ENCODE measurements around the gene ZNF865. TPM values are rescaled to one million over a fixed set of nuclear protein-coding genes. Genes with fewer than 3 reads are reported as not detected.

The ZNF865 gene
- total and polyA plus RNA-seq, 9 donors, result 0.42 to 20.9 (median 16.5) TPM

GRCh38 chr19:55596304-55596703, 9.1 kb upstream of the ZNF865 start:
- no peak overlapping the region for H3K27ac ChIP-seq
- no peak for DNase-seq
- WGBS, 3 donors, result 88 to 93% (median 88%) methylated on average over 3 of the region's 3 CpGs
- H3K4me1 ChIP-seq (ENCODE audit: insufficient read depth), result no peaks in the 10 kb centered on the region
- intact Hi-C loops (cut with DNase I), result no loop called here
- no peaks in the 10 kb centered on the region for H3K36me3 ChIP-seq
- TF ChIP-seq EP300 (IDR thresholded peaks at IDR 0.05), result no peak
- no peak for TF ChIP-seq CTCF (IDR thresholded peaks at IDR 0.05)
- no peak for TF ChIP-seq POLR2A (IDR thresholded peaks at IDR 0.05)
- no peaks in the 10 kb centered on the region for H3K27me3 ChIP-seq
- no peaks in the 10 kb centered on the region for H3K9me3 ChIP-seq
- H3K4me3 ChIP-seq, result no peak overlapping the region

DNA sequence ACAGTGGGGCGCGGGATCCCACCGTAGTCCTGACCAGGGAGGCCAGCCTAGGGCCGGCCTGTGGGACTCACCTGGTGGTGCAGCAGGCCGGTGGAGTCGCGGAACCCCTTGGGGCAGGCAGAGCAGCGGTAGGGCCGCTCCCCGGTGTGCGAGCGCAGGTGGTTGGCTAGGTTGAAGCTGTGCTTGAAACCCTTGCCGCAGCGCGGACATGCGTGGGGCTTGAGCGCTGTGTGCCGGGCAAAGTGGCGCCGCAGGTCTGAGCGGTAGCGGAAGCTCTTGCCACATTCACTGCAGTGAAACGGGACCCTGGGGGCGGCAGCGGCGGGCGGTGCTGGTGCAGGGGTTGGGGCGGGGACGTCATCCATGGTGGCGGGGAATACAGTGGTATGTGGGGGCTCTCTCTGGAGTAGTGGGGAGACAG, 7.9 kb upstream of the ZNF865 start:
- 93 to 96% (median 95%) methylated on average over 30 of the region's 30 CpGs for WGBS, 3 donors

DNA sequence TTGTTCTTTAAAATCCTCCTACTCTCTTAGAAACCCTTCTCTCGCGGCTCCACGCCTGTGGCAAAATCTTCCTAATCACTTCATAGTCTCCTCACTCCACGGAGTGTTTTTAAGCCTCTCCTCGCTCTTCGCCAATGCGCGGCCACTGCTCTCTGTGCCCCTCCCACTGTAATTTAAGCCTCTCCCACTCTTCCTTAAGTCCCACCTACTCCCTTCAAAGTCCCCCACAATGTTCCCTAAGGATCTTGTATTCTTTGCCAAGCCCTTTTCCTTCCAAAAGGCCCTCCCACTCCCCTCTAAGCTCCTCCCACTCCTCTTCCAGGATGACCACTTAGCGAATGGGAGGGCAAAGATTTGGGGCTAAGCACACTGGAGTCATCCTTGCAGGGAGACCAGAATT, 7.4 kb upstream of the ZNF865 start:
- no peaks in the 10 kb centered on the region for H3K36me3 ChIP-seq
- TF ChIP-seq POLR2A (IDR thresholded peaks at IDR 0.05) (no peak), EP300 (IDR thresholded peaks at IDR 0.05) (no peak), CTCF (IDR thresholded peaks at IDR 0.05) (no peak)
- no peak overlapping the region for H3K4me3 ChIP-seq
- no peaks in the 10 kb centered on the region for H3K9me3 ChIP-seq
- no peaks in the 10 kb centered on the region for H3K4me1 ChIP-seq (ENCODE audit: insufficient read depth)
- intact Hi-C loops (cut with DNase I), result no loop called here
- H3K27ac ChIP-seq, result no peak overlapping the region
- 77 to 90% (median 83%) methylated on average over 9 of the region's 9 CpGs for WGBS, 3 donors
- no peaks in the 10 kb centered on the region for H3K27me3 ChIP-seq
- peak in 1 of 5 donors; percentile 50 for DNase-seq

More for the DNA sequence above, 7.9 kb upstream of the ZNF865 start:
- H3K9me3 ChIP-seq, result no peaks in the 10 kb centered on the region
- no peak overlapping the region for H3K27ac ChIP-seq
- TF ChIP-seq CTCF (IDR thresholded peaks at IDR 0.05) (no peak), POLR2A (IDR thresholded peaks at IDR 0.05) (no peak), EP300 (IDR thresholded peaks at IDR 0.05) (no peak)
- no peaks in the 10 kb centered on the region for H3K27me3 ChIP-seq
- DNase-seq, result peak in 4 of 5 donors; percentile 44 to 71 (median 64)
- intact Hi-C loops (cut with DNase I), result no loop called here
- no peaks in the 10 kb centered on the region for H3K36me3 ChIP-seq
- H3K4me1 ChIP-seq (ENCODE audit: insufficient read depth), result no peaks in the 10 kb centered on the region
- no peak overlapping the region for H3K4me3 ChIP-seq

DNA sequence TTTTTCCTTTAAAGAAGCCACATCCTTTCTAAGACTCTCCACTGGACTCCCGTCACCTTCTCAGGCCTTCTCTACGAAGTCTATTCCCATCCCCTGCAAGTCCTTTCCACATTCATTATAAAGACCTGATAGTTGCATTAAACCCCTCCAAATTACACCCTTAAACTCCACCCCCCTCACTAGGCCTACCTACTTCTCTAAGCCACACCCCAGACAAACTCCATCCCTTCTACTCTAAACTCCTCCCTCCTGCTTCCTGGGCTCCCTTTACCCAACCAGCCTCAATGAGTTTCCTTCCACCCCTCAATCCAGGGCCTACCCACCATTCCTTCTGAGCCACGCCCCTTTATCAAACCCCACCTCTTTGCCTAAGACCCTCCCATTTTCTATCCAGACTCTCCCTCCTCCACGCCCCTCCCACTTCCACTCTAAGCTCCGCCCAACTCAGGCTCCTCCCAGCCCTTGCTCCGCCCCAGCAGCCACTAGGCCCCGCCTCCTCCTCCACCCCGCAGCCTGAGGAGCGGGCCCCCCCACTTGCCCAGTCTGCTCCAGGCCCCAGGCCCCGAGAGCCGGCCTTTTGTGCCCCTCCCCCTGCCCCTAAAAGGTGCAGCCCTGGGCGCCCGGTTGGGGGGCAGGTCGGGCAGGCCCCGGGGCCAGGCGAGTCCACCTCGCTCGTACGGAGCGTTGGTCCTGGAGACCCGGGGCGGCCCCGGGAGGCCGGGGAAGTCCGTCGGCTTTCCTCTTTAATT, 6.6 kb upstream of the ZNF865 start:
- no peak for TF ChIP-seq EP300 (IDR thresholded peaks at IDR 0.05)
- TF ChIP-seq POLR2A (IDR thresholded peaks at IDR 0.05), result peak; percentile 25
- peak in 1 of 3 donors; percentile 7 for TF ChIP-seq CTCF (IDR thresholded peaks at IDR 0.05)
- no peaks in the 10 kb centered on the region for H3K9me3 ChIP-seq
- DNase-seq, result peak; percentile 93 to 98 (median 96)
- 5 to 6% (median 6%) methylated on average over 25 to 26 of the region's 26 CpGs for WGBS, 3 donors
- H3K27ac ChIP-seq, result peak overlapping the region; percentile 90 to 99
- no peaks in the 10 kb centered on the region for H3K36me3 ChIP-seq
- no peaks in the 10 kb centered on the region for H3K4me1 ChIP-seq (ENCODE audit: insufficient read depth)
- peak overlapping the region; percentile 96 for H3K4me3 ChIP-seq
- intact Hi-C loops (cut with DNase I), result no loop called here
- no peaks in the 10 kb centered on the region for H3K27me3 ChIP-seq

All from ovary (tissue), 9 donors.